Measurements from ENCODE around the gene IGFBPL1. TPM values are rescaled to one million over a fixed set of nuclear protein-coding genes. Genes with fewer than 3 reads are reported as not detected.

The IGFBPL1 gene
- total RNA-seq, 1 experiment from 2014 or later: 37.9 TPM

DNA sequence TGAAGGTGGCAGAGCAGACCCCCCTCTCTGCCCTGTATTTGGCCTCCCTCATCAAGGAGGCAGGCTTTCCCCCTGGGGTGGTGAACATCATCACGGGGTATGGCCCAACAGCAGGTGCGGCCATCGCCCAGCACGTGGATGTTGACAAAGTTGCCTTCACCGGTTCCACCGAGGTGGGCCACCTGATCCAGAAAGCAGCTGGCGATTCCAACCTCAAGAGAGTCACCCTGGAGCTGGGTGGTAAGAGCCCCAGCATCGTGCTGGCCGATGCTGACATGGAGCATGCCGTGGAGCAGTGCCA lies 27.9 kb downstream of the IGFBPL1 start:
- H3K27me3 ChIP-seq (ENCODE audit: insufficient read depth, low read length): no peaks in the 10 kb centered on the region
- H3K56ac ChIP-seq (ENCODE audit: insufficient read length, low read depth, low read length): no peak overlapping the region
- H3K4me2 ChIP-seq (ENCODE audit: insufficient read depth, insufficient read length, low read length): no peak overlapping the region
- H4K8ac ChIP-seq (replicated peaks; ENCODE audit: insufficient read length, low read depth, low read length): no peak overlapping the region
- no peak for DNase-seq
- H4K20me1 ChIP-seq (ENCODE audit: control insufficient read depth, insufficient read depth, insufficient read length): no peaks in the 10 kb centered on the region
- no peak overlapping the region for H3T11ph ChIP-seq (ENCODE audit: low read length)
- no peaks in the 10 kb centered on the region for H3K9me3 ChIP-seq (ENCODE audit: control insufficient read depth, low read depth, low read length)
- no peak overlapping the region for H2BK120ac ChIP-seq (ENCODE audit: low read depth, low read length, poor library complexity, severe bottlenecking)
- H2AFZ ChIP-seq (ENCODE audit: low read length): no peak overlapping the region
- Mint-ChIP-seq H3K4me3 (no peak overlapping the region), H3K36me3 (ENCODE audit: insufficient read depth in 1 of 3, low read depth in 3 of 3) (peaks cover 40 to 52% (median 48%) of the 10 kb centered on the region in 3 experiments; a peak in 6 of 7 replicates), H3K27ac (no peak overlapping the region), H3K4me1 (peaks cover 31 to 36% of the 10 kb centered on the region in 2 experiments), H3K9me3 (no peaks in the 10 kb centered on the region), H3K27me3 (ENCODE audit: low read depth) (peaks cover 6% of the 10 kb centered on the region)
- no peak overlapping the region for H2BK20ac ChIP-seq (ENCODE audit: low read depth, low read length, poor library complexity, severe bottlenecking)
- H2BK15ac ChIP-seq (ENCODE audit: low read depth, low read length): no peak overlapping the region
- no peak overlapping the region for H3K9ac ChIP-seq (ENCODE audit: extremely low read depth, insufficient read length, low read length)
- no peak overlapping the region for H2AK5ac ChIP-seq (ENCODE audit: insufficient read length, low read length)
- no peak overlapping the region for H3K14ac ChIP-seq (ENCODE audit: insufficient read depth, low read length)
- no peak overlapping the region for H3K18ac ChIP-seq (ENCODE audit: insufficient read length, low read depth, low read length)
- no CpG with 5 or more reads among the region's 10 CpGs for WGBS (ENCODE audit: extremely low coverage, insufficient read length, low lambda C conversion rate)
- TF ChIP-seq, protein P1, sequence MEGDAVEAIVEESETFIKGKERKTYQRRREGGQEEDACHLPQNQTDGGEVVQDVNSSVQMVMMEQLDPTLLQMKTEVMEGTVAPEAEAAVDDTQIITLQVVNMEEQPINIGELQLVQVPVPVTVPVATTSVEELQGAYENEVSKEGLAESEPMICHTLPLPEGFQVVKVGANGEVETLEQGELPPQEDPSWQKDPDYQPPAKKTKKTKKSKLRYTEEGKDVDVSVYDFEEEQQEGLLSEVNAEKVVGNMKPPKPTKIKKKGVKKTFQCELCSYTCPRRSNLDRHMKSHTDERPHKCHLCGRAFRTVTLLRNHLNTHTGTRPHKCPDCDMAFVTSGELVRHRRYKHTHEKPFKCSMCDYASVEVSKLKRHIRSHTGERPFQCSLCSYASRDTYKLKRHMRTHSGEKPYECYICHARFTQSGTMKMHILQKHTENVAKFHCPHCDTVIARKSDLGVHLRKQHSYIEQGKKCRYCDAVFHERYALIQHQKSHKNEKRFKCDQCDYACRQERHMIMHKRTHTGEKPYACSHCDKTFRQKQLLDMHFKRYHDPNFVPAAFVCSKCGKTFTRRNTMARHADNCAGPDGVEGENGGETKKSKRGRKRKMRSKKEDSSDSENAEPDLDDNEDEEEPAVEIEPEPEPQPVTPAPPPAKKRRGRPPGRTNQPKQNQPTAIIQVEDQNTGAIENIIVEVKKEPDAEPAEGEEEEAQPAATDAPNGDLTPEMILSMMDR (conservative IDR thresholded peaks at IDR 0.05): no peak
- no peak overlapping the region for H3K23ac ChIP-seq (ENCODE audit: insufficient read length, low read depth, low read length)
- no peak overlapping the region for H3K4ac ChIP-seq (ENCODE audit: low read depth, low read length)
- H3K23me2 ChIP-seq (ENCODE audit: insufficient read length, low read depth, low read length, poor library complexity, severe bottlenecking): peaks cover 10% of the 10 kb centered on the region
- peaks cover 13% of the 10 kb centered on the region; the same call in 1 of the 2 replicates for H3K79me2 ChIP-seq (ENCODE audit: insufficient read depth, low read length)
- H3K79me1 ChIP-seq (ENCODE audit: insufficient read depth, low read depth, low read length, poor library complexity, severe bottlenecking): no peaks in the 10 kb centered on the region
- H2BK12ac ChIP-seq (ENCODE audit: insufficient read length, low read depth, low read length): no peak overlapping the region
- peaks cover 3% of the 10 kb centered on the region; the same call in 1 of the 2 replicates for H3K4me1 ChIP-seq (ENCODE audit: insufficient read depth, low read length)
- no peak overlapping the region for H3K27ac ChIP-seq (ENCODE audit: insufficient read length, low read depth, low read length)
- no peak overlapping the region for H4K5ac ChIP-seq (ENCODE audit: insufficient read length, low read depth, low read length)
- H2BK5ac ChIP-seq (ENCODE audit: insufficient read length, low read length): no peak overlapping the region
- no peak overlapping the region for H4K91ac ChIP-seq (ENCODE audit: insufficient read length, low read depth, low read length)
